HEK293 (cell line): ENCODE data around the gene BIRC5.

Experiments used
- CTCF ChIA-PET: fragments of 350-600 bp; formaldehyde crosslinking; extraction: SDS; loops from one replicate; lab custom pipeline; 2021; ENCODE audit warnings: antibody characterized with exemption; lab: Yijun Ruan, JAX
- POLR2A ChIA-PET: fragments of 300-600 bp; formaldehyde crosslinking; extraction: SDS; loops from one replicate; lab custom pipeline; 2020; ENCODE audit warnings: antibody characterized with exemption, inconsistent platforms; lab: Yijun Ruan, JAX
- H3K27ac ChIP-seq: fragments of 200-500 bp; sonication (Bioruptor generic); 2 replicates; pipeline ENCODE4 v1.5.1; 2014; ENCODE audit warnings: low read depth, low read length, control low read depth, inconsistent platforms; ENCODE audit errors: extremely low read depth
- H3K36me3 ChIP-seq, 2 experiments: fragments of 200-500 bp in 1 of 2; sonication (Bioruptor generic) in 1 of 2; 1 replicate in 1 of 2; 2 replicates in 1 of 2; pipeline ENCODE4 v1.5.1; 2014 to 2017; ENCODE audit warnings: inconsistent platforms in 2 of 2, low read length in 2 of 2; ENCODE audit not compliant: control insufficient read depth in 2 of 2, insufficient read depth in 1 of 2
- H3K4me1 ChIP-seq: fragments of 200-500 bp; sonication (Bioruptor generic); 2 replicates; pipeline ENCODE4 v1.5.1; 2014; ENCODE audit warnings: mild to moderate bottlenecking, low read length, inconsistent platforms; ENCODE audit not compliant: control insufficient read depth, insufficient read depth
- H3K4me3 ChIP-seq: 2 replicates; pipeline ENCODE4 v1.5.1; 2011; ENCODE audit warnings: low read depth, mild to moderate bottlenecking, control low read depth, low read length, moderate library complexity
- H3K9me3 ChIP-seq: fragments of 200-500 bp; sonication (Bioruptor generic); 2 replicates; pipeline ENCODE4 v1.5.1; 2014; ENCODE audit warnings: low read depth, low read length, inconsistent platforms; ENCODE audit not compliant: control insufficient read depth, insufficient read depth
- BCL6B ChIP-seq: fragments of 450-650 bp; formaldehyde crosslinking; IDR thresholded peaks from 2 replicates; pipeline ENCODE4 v1.5.1; 2017; ENCODE audit warnings: missing biosample characterization, missing genetic modification characterization
- GLI2 ChIP-seq: fragments of 450-650 bp; formaldehyde crosslinking; IDR thresholded peaks from 2 replicates; pipeline ENCODE4; 2017; ENCODE audit warnings: missing biosample characterization, missing genetic modification characterization, low read depth, borderline replicate concordance
- HIC1 ChIP-seq: fragments of 450-650 bp; formaldehyde crosslinking; IDR thresholded peaks from 2 replicates; pipeline ENCODE4 v1.5.1; 2016; ENCODE audit warnings: missing biosample characterization, missing genetic modification characterization
- KLF1 ChIP-seq: fragments of 450-650 bp; formaldehyde crosslinking; IDR thresholded peaks from 2 replicates; pipeline ENCODE4 v1.5.1; 2016; ENCODE audit warnings: missing biosample characterization, missing genetic modification characterization
- PATZ1 ChIP-seq: fragments of 450-650 bp; formaldehyde crosslinking; IDR thresholded peaks from 2 replicates; pipeline ENCODE4 v1.5.1; 2016; ENCODE audit warnings: missing biosample characterization, missing genetic modification characterization
- RBAK ChIP-seq: fragments of 450-650 bp; formaldehyde crosslinking; IDR thresholded peaks from 2 replicates; pipeline ENCODE4 v1.5.1; 2016; ENCODE audit warnings: missing biosample characterization, missing genetic modification characterization
- YY2 ChIP-seq: fragments of 450-650 bp; formaldehyde crosslinking; IDR thresholded peaks from 2 replicates; pipeline ENCODE4 v1.5.1; 2016; ENCODE audit warnings: missing biosample characterization, missing genetic modification characterization
- ZFP37 ChIP-seq: fragments of 450-650 bp; formaldehyde crosslinking; IDR thresholded peaks from 2 replicates; pipeline ENCODE4 v1.5.1; 2016; ENCODE audit warnings: missing biosample characterization, missing genetic modification characterization
- ZNF16 ChIP-seq: fragments of 450-650 bp; formaldehyde crosslinking; IDR thresholded peaks from 2 replicates; pipeline ENCODE4 v1.5.1; 2016; ENCODE audit warnings: low read depth, missing biosample characterization, missing genetic modification characterization
- ZNF510 ChIP-seq: fragments of 450-650 bp; formaldehyde crosslinking; IDR thresholded peaks from 2 replicates; pipeline ENCODE4 v1.5.1; 2018; ENCODE audit warnings: mild to moderate bottlenecking, missing genetic modification characterization, missing biosample characterization; ENCODE audit not compliant: insufficient replicate concordance
- ZNF600 ChIP-seq: fragments of 450-650 bp; formaldehyde crosslinking; IDR thresholded peaks from 2 replicates; pipeline ENCODE4 v1.5.1; 2016; ENCODE audit warnings: missing biosample characterization, missing genetic modification characterization
- ZNF623 ChIP-seq: fragments of 450-650 bp; formaldehyde crosslinking; IDR thresholded peaks from 2 replicates; pipeline ENCODE4 v1.5.1; 2016; ENCODE audit warnings: missing biosample characterization, missing genetic modification characterization
- ZNF624 ChIP-seq: fragments of 450-650 bp; formaldehyde crosslinking; IDR thresholded peaks from 2 replicates; pipeline ENCODE4 v1.5.1; 2017; ENCODE audit warnings: missing biosample characterization, missing genetic modification characterization
- ZNF660 ChIP-seq: fragments of 450-650 bp; IDR thresholded peaks from 2 replicates; pipeline ENCODE4 v1.5.1; 2018; ENCODE audit warnings: missing biosample characterization, mild to moderate bottlenecking, missing genetic modification characterization
- ZNF768 ChIP-seq: fragments of 450-650 bp; formaldehyde crosslinking; IDR thresholded peaks from 2 replicates; pipeline ENCODE4 v1.5.1; 2018; ENCODE audit warnings: missing biosample characterization, mild to moderate bottlenecking, missing genetic modification characterization

The BIRC5 gene

GRCh38 chr17:78180508-78180907 lies 33.5 kb upstream of the BIRC5 start:
- no peaks in the 10 kb centered on the region for H3K9me3 ChIP-seq
- ChIA-PET CTCF (interaction anchor here (0.7 kb wide), 1 partner anchor 55 kb away, joined by 3 read pairs; no protein-coding TSS in a partner anchor), POLR2A (interaction anchor here (1.0 kb wide), 1 partner anchor 11 kb away, joined by 3 read pairs; no protein-coding TSS in a partner anchor)
- H3K27ac ChIP-seq = no peak overlapping the region
- H3K4me3 ChIP-seq = no peak overlapping the region
- TF ChIP-seq GLI2 = no peak
- TF ChIP-seq ZNF768 (tag by site-specific recombination) = no peak
- TF ChIP-seq ZNF624 (tag by site-specific recombination) = no peak
- no peak for TF ChIP-seq ZFP37 (tag by site-specific recombination)
- no peak for TF ChIP-seq RBAK (tag by site-specific recombination)
- TF ChIP-seq YY2 (tag by site-specific recombination) = no peak
- TF ChIP-seq KLF1 (tag by site-specific recombination) = no peak
- TF ChIP-seq HIC1 = no peak
- TF ChIP-seq ZNF623 (tag by site-specific recombination) = no peak
- 0 out of 2 replicates have a peak, but pooled peaks cover 2% of the 10 kb centered on the region for H3K4me1 ChIP-seq
- peaks cover 37 to 83% of the 10 kb centered on the region in 2 experiments for H3K36me3 ChIP-seq

GRCh38 chr17:78182504-78182903 lies 31.5 kb upstream of the BIRC5 start:
- peaks cover 2% of the 10 kb centered on the region for H3K4me1 ChIP-seq
- no peak overlapping the region for H3K27ac ChIP-seq
- ChIA-PET POLR2A (interaction anchor here (0.7 to 2.0 kb wide), 5 partner anchors 8 to 588 kb away, joined by 3 to 8 read pairs (median 3); no protein-coding TSS in a partner anchor), CTCF (interaction anchor here (0.6 to 7.8 kb wide), 5 partner anchors 8 to 71 kb away, joined by 3 to 94 read pairs (median 4); no protein-coding TSS in a partner anchor)
- TF ChIP-seq PATZ1 (tag by site-specific recombination) (no peak), ZNF600 (tag by site-specific recombination) (peak; percentile 69; the same call in 1 of the 2 replicates)
- no peak overlapping the region for H3K4me3 ChIP-seq
- peaks cover 37 to 74% of the 10 kb centered on the region in 2 experiments for H3K36me3 ChIP-seq
- H3K9me3 ChIP-seq = no peaks in the 10 kb centered on the region

GRCh38 chr17:78183916-78184315 lies 30.1 kb upstream of the BIRC5 start:
- ChIA-PET CTCF (interaction anchor here (0.5 to 7.8 kb wide), 6 partner anchors 9 to 411 kb away, joined by 3 to 94 read pairs (median 4); no protein-coding TSS in a partner anchor), POLR2A (interaction anchor here (0.9 to 2.0 kb wide), 4 partner anchors 9 to 22 kb away, joined by 6 to 8 read pairs (median 8); no protein-coding TSS in a partner anchor)
- no peaks in the 10 kb centered on the region for H3K9me3 ChIP-seq
- peaks cover 2% of the 10 kb centered on the region for H3K4me1 ChIP-seq
- TF ChIP-seq ZNF16 (tag by site-specific recombination) = no peak
- no peak for TF ChIP-seq ZNF510 (tag by site-specific recombination)
- TF ChIP-seq BCL6B (tag by site-specific recombination) = no peak
- no peak for TF ChIP-seq ZNF660 (tag by site-specific recombination)
- peaks cover 32 to 65% of the 10 kb centered on the region in 2 experiments for H3K36me3 ChIP-seq
- no peak overlapping the region for H3K4me3 ChIP-seq
- no peak overlapping the region for H3K27ac ChIP-seq
